GM18870 (cell line): ENCODE measurements around the gene CCDC92B.

Experiments
- ATAC-seq: cut with Tn5 transposase; IDR thresholded peaks from one replicate; pipeline ENCODE4 v1.9.1; 2021; ENCODE audit warnings: moderate library complexity; ENCODE audit not compliant: unreplicated experiment

The CCDC92B gene

GRCh38 chr17:2723505-2723996, 25.9 kb downstream of the CCDC92B start:
- no peak for ATAC-seq

DNA sequence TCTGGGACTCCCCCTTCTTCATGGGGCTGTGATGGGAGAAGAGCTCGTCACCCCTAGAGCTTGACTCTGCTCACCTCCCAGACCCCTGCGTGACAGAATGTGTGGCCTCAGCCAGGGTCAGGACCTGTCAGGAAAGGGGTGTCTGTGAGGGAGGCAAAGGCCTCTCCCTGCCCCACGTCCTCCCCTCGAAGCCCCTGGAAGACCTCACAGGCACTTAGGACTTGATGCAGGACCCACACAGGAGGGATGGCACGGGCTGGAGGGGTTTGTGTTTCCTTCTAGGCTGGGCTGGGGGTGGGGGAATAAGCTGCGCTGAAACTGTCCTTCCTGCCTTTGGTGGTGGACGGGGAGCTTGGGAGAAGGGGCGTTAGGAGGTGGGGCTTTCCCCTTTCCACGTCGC, 26.8 kb downstream of the CCDC92B start:
- no peak for ATAC-seq

GRCh38 chr17:2721603-2722002, 27.8 kb downstream of the CCDC92B start:
- no peak for ATAC-seq

DNA sequence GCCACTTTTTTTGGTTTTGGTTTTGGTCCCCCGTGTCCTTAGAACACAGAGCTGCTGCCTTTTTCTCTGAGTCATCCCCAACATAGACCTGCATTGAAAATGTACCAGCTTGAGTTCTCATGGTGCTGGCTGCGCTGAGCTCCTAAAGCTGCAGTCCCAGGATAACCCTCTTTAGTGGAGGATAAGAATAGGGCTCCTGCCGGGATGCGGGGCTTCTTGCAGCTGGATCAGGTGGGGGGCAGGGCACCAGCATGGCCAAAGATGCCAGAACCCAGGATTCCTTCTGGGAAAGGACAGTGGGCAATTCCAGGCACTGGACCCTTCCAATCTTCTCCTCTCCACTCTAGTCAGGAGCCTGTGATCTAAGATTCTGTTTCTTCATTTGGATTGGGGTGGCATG, 29.6 kb downstream of the CCDC92B start:
- ATAC-seq, result no peak

GRCh38 chr17:2718150-2718938, 31.1 kb downstream of the CCDC92B start:
- ATAC-seq, result no peak

- no peak for ATAC-seq
Observed at GRCh38 chr17:2716649-2717048, 32.8 kb downstream of the CCDC92B start.

DNA sequence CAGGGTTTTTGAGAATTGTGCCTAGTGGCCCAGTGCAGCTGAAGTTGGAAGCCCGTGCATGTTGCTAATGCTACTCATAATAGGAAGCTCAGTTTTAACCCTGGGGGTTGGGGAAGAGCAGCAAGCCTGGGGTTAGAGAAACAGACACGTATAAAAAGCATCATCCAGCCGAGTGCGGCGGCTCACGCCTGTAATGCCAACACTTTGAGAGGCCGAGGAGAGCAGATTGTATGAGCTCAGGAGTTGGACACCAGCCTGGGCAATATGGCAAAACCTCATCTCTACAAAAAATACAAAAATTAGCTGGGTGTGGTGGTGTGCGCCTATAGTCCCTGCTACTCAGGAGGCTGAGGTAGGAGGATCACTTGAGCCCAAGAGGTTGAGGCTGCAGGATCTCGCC, 35.6 kb downstream of the CCDC92B start:
- ATAC-seq, result no peak

DNA sequence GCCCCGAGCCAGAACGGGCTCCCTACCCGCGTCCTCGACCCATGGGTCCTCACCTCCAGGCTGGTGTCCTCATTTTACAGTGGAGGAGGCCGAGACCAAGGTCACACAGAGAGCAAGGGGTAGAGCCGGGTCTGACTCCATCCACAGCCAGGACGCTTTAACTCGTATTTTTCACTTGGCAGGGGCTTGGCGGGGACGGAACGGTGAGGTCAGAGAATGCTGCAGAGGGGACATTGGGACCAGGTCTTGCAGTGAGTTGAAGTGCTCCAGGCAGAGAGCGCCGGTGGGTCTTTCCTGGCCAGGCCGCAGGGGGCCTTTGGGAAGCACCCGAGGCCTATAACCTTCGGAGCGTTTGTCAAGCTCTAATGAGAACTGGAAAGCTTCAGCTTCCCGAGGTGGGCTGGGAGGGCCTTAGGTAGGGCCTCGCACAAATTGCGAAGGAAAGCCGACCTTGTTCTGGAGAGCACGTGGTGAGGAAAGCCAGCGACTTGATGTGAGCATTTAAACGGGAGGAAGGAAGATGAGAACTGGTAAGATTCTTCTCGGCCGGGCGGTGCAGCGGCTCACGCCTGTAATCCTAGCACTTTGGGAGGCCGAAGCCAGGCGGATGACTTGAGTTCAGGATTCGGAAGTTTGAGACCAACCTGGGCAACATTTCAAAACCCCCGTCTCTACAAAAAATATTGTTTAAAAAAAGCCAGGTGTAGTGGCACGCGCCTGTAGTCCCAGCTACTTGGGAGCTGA, 37.0 kb downstream of the CCDC92B start:
- no peak for ATAC-seq

GRCh38 chr17:2711608-2712299, 37.7 kb downstream of the CCDC92B start, which contains the start of gene CLUH:
Gene CLUH (minus strand): TSS chr17:2711764. CDS start chr17:2711661, 103 bp downstream.
- ATAC-seq, result peak; percentile 75

DNA sequence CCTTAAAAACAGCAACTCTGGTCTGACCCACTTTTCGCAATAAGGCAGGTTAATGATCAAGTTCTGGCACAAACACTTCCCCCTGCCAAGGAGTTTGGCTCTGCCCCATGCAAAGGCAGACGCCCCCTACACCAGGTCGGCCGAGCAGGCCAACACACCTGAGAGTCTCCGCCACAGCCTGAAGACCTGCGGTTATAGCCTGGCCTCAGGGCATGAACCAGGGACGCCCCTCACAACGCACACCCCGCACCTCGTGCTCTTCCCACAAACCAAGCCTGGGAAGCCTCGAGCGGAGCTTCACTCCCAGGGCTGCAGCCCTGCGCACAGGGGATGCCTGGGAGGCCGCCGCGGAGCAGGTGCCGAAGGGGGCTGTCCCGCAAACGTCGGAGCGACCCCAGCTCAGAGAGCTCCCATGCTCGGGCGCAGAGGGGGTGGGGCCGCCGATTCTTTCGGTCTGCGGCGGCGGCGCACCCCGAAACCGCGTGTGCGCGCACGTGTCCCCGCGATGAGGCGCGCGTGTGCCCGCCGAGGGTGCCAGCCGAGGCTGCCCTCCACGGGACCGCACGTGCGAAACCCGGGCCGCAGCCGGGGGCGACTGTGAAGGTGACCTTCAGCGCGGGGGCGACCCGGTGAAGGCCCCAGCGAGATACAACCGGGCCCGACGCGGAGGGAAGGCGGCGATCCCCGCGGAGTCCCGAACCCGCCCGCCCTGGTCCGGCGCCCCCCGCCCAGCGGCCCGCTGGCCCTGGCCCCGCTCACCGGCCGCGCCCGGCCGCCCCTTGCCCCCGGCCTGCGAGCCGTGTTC, 38.4 kb downstream of the CCDC92B start:
- ATAC-seq, result peak; percentile 5

DNA sequence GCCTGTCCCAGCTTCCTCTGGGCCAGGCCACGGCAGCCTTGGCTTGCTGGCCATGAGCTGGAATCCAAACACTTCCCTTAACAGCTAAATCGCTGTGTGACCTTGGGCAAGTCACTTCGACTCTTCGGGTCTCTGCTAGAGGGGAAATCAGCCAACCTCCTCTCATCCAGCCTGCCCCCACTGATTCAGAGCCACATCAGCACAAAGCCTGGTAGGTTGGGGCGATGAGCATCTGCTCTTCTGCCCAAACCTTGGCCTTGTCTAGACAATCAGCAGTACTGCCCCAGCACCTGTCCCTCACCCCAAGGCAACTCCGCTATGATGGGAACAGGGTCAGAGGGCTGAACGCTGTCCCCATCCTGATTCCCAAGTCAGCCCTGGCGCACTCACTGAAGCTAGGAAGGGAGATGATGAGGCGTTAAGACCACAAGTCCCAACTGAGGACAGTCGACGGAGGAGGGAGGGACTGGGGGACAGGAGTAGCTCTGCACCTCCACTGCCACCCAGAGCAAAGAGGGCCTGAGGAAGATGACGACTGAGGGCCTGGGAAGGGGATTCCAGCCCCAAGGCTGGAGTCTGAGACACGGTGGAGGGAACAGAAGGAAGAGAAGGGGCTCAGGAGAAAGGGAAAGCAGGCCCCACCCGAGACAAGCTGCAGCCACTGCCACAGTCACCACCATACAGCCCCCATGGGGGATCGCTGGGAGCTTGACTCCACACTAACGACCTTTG, 39.2 kb downstream of the CCDC92B start:
- no peak for ATAC-seq

DNA sequence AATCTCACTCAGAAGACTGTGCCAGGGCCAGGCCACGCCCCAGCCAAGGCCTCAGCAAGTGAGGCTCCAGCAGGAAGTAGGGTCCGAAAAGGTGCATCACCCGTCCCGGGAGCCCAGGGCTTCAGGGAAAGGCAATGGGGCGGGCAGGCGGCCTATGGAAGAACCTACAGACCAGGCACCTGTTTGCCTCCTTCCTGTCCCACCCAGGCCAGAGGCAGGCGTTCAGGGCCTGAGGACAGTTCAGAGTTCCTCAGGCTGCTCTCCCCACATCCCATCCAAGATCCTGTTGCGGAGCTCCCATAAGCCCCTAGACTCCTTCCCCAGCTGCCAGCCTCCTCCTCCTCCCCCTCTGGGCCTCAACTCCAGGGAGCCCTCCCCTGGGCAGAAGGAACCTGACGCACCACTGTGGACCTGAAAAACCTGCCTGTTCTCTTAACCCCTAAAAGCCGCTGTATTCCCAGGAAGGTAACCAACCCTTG, 40.2 kb downstream of the CCDC92B start:
- no peak for ATAC-seq

DNA sequence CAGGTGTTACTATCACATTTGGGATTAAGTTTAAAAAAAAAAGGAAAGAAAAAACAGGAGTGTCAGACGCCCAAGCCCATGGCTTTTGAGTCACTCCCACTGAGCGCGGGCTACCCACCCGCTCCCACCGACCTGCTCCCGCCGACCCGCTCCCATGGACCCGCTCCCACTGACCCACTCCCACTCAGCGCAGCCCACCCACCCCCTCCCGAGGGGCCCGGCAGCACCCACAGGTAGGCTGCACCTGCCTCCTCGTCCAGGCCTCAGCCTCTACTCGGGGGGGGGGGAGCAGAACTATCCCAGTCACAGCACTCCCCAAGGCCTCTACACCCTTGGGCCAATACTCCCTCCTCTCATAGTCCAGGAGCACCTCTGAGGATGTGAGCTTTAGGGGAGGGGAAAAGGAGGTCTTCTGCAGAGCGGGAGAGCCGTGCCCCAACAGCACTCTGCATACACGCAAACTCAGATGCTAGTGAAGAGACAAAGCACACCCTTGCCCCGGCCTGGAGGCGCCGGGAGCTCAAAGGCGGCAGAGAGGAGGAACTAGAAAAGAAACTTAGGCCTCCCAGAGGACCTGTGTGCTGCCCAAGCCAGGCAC, 40.8 kb downstream of the CCDC92B start:
- no peak for ATAC-seq

GRCh38 chr17:2707721-2708584, 41.5 kb downstream of the CCDC92B start:
- ATAC-seq, result no peak

- no peak for ATAC-seq
Observed at GRCh38 chr17:2706911-2707510, 42.4 kb downstream of the CCDC92B start.

DNA sequence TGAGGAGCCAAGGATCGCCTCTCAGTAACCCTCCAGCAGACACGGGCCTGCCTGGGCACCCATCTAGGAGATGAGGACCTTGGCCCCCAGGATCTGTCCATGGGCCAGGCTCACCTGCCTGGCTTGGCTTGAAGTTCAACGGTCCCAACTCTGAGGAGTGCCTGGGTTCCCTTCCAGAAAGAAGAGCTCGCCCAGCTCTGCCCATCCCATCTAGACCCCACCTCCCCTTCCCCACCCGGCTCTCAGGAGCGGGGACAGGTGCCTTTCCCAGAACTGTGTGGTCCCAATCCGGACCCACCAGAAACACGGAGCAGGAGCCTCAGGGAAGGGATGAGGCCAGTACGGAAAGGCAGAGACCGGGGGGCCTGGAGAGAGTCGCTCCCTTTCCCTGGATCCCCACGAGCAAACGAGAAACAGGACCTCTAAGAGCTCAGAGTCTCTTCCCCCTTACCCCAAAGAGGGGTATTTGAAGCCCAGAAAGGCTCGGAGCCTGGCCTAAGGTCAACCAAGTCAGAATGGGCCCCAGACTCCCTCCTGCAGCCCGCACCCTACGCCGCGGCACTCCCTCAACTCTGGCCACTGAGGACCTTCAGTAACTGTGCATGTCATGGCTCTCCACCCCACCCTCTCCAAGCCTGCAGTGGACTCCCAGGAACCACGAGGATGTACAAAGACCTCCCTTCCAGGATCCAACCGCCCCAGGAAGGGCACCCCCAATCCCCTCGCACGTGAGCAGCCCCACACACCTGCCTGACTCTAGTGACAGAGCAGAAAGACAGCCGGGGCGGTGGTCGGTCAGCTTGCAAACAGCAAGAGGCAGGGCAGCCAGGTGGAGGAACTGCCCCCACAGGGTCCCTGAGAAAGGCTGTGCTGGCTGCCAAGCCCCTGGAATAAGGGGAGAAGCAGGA, 43.3 kb downstream of the CCDC92B start:
- no peak for ATAC-seq

DNA sequence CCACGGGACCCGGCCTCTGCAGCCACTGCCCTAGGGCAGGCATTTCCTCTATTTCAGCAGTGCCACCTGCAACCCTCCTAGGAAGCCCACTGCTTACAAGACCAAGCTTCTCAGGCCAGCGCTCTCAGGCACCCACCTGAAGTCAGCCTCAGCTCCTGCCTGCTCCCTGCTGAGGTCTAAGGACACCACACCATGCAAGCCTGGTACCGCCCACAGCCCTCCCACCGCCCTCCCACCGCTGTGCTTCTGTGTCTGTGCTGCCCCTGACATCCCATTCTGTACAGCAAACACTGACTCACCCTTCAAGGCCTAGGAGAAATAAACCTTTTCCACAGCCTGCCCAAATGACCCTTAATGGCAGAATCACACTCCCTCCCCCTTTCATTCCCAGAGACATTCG, 44.2 kb downstream of the CCDC92B start:
- ATAC-seq, result no peak
